ENCODE data around the gene CRISPLD2. TPM values are rescaled to one million over a fixed set of nuclear protein-coding genes. Genes with fewer than 3 reads are reported as not detected.

The CRISPLD2 gene
- polyA plus RNA-seq, 3 donors = 6.1 to 7.6 (median 6.3) TPM

- no peak for DNase-seq (ENCODE audit: low read depth in 3 of 3, low spot score in 2 of 3)
Observed at GRCh38 chr16:84800158-84800978, 19.4 kb upstream of the CRISPLD2 start.

DNA sequence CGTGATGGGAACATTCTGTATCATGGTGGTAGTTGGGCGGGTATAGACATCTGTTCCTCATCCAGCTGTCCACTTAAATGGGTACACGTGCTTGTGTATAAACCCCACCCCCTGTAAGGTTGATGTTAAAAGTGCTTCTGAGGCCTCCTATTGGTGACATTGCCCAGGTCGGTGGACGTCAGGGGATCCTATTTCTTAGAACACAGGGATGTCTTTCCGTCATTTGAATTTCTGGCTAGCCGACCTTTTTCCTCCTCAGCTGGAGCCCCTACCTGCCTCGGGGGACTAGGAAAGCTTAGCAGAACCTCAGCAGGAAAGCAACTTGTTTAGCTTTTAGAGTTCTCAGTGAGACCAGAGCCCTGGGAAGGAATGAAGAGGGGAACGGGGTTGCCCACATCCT, 16.6 kb upstream of the CRISPLD2 start:
- DNase-seq (ENCODE audit: low read depth in 3 of 3, low spot score in 2 of 3) = no peak

GRCh38 chr16:84804326-84804725, 15.5 kb upstream of the CRISPLD2 start:
- no peak for DNase-seq (ENCODE audit: low read depth in 3 of 3, low spot score in 2 of 3)

DNA sequence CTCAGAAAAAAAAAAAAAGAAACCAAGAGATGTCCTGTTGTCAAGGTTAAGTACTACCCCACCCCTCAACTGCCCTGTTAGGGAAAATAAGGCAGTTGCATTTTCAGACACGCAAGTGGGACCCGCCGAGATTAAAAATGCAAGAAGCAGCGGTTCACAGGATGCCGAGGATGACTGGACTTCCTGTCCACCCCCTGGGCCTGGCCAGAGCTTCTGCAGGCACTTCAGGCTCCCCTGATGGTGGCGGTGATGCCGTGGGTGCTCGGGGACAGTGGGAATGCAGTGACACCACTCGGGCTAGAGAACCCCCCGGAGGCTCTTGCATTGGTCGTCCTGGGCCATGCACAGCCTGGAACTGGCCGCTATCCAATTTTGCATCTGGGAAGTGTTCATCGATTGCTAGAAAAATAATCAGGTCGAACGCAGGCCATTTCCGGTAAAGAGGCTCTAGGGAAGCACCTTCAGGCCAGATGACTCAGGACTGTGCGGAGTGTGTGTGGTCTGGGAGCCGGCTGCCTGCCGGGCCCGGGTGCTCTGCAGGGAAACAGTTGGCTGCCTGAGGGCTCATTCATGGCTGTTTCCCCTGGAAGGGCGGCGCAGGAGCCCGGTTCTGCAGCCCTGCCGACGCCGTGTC, 13.4 kb upstream of the CRISPLD2 start:
- DNase-seq (ENCODE audit: low read depth in 3 of 3, low spot score in 2 of 3) = no peak

DNA sequence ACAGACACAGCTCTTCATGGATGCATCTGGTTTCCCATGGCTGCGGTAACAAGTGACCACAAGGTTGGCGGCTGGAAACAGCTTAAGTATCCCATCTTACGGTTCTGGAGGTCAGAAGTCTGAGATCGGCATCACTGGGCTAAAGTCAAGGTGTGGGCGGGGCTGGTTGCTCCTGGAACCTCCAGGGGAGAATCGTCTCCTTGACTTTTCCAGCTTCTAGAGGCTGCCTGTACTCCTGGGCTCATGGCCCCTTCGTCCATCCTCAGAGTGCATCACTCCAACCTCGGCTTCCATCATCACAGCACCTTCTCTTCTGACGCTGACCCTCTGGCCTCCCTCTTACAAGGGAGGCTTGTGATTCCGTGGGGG, 12.9 kb upstream of the CRISPLD2 start:
- DNase-seq (ENCODE audit: low read depth in 3 of 3, low spot score in 2 of 3) = no peak

DNA sequence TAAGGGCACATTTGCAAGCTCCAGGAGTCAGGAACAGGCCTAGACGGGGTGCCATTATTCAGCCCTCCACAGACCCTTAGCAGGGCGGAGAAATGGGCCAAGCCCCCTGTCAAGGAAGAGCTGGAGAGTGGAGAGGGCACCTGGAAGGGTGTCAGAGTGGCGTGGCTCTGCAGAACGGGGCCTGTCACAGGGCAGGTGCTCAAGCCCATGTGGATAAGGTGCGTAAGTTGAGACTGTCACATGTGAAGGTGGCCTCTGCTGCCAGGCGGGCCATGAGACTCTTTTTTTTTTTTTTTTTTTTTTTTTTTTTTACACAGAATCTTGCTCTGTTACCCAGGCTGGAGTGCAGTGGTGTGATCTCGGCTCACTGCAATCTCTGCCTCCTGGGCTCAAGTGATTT, 12.0 kb upstream of the CRISPLD2 start:
- no peak for DNase-seq (ENCODE audit: low read depth in 3 of 3, low spot score in 2 of 3)

DNA sequence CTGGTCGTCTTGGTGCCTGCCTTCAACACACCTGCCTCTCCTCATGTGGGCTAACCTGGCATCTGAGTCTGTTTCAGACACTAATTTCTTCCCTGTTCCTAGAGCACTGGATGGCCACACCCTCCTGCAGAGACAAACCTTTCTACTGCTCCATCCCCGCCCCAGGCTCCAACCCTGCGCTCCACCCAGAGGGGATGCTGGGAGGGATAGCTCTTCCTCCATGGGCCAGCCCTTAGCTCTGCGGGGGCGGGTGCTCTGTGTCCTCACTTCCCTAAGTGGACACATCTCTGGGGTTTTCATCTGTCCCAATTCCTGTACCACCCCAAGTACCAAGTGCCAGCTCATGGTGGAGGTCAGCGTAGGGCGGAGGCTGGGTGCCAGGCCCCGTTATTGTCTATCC, 11.0 kb upstream of the CRISPLD2 start:
- DNase-seq (ENCODE audit: low read depth in 3 of 3, low spot score in 2 of 3) = no peak

DNA sequence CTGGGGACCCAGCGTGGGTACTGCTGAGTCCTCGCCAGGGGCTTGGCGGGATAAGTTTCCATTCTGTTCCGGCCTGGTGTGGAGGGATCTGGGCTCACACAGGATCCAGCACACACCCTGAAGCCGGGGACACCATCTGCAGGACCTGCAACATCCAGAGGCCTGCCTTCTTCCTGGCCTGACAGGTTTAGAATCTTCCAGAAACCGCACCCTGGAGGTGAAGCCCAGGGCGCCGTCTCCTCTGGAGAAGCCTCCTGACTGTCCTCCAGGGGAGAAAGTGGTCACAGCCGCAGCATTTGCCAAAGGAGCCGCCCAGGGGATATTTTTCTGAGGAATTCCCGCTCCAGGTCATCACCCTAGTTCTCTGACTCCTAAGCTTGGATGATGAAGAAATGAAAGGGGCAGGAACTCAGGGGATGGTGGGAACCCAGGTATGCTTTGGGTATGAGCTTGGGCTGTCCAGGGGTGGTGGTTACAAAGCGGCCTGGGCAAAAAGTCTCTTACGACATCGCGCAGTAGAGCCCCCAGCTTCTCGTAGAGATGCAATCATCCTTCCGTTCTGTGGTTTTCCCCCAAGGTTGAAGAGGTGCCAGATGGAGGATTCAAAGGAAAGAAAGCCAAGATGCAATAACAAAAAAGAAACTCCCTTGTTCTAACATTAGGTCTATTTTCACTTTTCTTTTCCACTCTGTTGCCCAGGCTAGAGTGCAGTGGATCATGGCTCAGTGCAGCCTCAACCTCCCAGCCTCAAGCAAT, 9.1 kb upstream of the CRISPLD2 start:
- DNase-seq (ENCODE audit: low read depth in 3 of 3, low spot score in 2 of 3) = no peak

DNA sequence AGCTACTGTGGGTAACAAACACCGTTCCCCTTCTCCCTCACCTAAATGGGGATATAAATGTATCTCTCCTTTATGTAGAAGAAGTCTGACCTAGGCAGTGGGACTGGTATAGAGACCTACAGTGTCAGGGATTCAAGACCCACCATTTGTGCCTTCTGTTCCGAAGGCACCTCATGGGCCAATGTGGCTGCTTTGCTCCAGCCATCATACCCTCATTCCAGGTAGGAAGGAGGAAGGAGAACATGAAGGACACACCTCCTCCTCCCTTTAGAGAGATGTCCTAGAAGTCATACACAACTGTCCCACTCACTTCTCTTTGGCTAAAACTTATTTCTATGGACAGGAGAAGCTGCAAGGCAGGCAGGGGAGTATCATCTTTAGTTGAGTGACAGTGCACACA, 8.3 kb upstream of the CRISPLD2 start:
- no peak for DNase-seq (ENCODE audit: low read depth in 3 of 3, low spot score in 2 of 3)

- DNase-seq (ENCODE audit: low read depth in 3 of 3, low spot score in 2 of 3) = no peak
Observed at GRCh38 chr16:84813141-84813934, 6.4 kb upstream of the CRISPLD2 start.

DNA sequence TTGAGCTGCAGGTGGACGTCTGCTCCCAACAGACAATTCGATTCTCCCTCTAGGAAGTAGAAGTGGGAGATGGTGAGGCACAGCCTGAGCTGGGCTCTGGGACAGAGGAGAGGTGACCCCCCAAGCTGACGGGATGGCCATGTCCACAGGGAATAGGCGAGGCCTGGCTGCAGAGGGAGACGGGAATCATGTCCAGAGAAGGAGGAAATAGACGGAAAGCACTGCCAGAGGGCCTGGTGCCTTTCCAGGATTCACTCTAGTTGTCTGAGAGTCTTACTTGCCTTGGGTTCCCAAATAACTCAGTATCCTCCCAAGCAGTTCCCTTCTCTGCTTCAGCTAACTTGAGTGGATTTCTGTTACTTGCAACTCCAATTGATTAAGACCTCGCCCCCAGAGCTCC, 4.3 kb upstream of the CRISPLD2 start:
- no peak for DNase-seq (ENCODE audit: low read depth in 3 of 3, low spot score in 2 of 3)

DNA sequence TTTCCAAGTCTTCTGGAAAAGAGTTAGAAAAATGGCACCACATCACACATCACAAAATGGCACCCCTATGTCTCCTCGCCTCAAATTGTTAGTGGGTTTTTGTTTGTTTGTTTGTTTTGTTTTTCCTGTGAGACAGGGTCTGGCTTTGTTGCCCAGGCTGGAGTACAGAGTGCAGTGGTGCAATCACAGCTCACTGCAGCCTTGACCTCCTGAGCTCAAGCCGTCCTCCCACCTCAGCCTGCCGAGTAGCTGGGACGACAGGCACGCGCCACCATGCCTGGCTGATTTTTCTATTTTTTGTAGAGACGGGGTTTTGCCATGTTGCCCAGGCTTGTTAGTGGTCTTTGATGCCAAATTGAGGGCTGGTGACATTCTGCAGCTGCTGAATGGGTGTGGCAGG, 3.8 kb upstream of the CRISPLD2 start:
- DNase-seq (ENCODE audit: low read depth in 3 of 3, low spot score in 2 of 3) = no peak

DNA sequence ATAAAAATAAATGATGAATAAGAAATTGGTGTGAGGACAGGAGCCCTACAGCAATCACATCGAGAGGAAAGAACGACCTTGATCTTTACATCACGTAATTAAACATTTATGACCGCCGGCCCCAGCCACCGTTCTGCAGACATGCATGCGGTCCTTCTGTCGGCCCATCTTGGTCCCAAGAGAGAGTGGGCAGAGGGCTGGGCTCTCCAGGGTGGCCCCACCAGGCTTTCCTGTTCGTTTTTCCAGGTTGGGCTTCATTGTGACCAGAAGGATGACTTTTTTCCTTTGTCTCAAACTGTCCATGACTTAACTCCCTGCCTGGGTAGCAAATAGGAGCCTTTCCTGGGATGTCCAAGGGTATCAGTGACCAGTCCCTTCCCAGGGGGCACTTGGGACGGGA, 3.3 kb upstream of the CRISPLD2 start:
- DNase-seq (ENCODE audit: low read depth in 3 of 3, low spot score in 2 of 3) = no peak

DNA sequence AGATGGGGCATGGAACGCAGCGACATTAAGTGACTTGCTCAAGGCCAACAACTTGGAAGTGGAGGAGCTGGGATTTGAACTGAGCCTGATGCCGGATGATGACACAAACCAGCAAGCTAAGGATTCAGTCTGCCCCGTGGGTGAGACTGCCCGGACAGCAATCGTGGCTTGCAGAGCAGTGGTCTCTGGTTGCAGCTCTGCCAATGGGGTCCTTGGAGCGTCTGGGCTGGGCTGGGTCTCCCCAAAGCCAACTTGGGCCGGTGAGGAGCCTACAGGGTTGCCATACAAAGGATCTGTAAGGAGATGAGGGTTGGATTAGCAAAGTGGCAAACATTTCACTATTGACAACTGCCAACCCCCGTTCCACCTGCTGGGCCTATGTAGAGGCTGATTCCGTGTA, 2.6 kb upstream of the CRISPLD2 start:
- DNase-seq (ENCODE audit: low read depth in 3 of 3, low spot score in 2 of 3) = no peak

DNA sequence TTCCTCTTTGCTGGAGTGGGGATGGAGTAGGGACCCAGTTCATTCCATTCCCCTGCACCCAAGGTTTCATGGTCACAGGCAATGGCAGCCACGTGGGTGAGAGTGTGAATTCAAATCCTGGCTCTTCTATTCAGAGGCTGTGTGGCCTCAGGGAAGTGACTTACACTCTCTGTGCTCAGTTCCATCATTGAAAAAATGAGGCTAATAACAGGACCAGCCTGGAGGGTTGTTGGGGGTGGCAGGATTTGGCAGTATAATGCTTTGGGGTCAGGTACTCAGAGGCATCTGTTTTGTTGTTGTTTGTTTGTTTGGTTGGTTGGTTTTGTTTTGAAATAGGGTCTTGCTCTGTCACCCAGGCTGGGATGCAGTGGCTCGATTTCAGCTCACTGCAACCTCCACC, 2.2 kb upstream of the CRISPLD2 start:
- no peak for DNase-seq (ENCODE audit: low read depth in 3 of 3, low spot score in 2 of 3)

- DNase-seq (ENCODE audit: low read depth in 3 of 3, low spot score in 2 of 3) = no peak
Observed at GRCh38 chr16:84818133-84818532, 1.7 kb upstream of the CRISPLD2 start.

DNA sequence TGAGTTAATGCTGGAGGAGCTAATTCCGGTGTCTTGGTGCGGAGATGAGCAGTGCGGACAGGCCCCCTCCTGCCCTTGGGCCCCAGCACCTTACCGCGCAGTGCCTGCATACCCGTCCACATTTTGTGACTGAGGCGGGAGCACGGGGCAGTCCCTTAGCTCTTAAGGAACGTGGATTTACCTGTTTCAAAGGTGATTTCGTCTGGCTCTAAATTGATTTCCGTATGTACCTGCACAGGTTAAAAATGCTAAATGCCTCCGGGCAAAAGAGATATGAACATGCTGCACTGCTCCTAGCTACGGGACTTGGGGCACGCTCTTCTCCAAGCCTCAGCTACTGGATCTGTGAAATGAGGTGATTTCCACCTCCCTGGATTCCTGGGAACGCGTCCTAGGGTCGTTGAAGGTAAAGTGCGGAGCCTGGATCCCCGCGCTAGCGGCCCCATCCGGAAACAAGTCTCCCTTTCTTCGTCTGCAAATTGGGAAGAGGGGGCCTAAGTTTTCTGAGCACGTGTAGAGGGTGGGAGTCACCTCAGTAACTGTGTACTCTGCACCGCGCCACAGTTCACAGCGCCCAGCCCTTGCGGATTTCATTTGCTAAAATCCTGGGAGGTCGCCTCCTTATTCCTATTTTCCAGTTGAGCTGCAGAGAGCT, 669 bp upstream of the CRISPLD2 start:
- DNase-seq (ENCODE audit: low read depth in 3 of 3, low spot score in 2 of 3) = no peak

GRCh38 chr16:84820305-84820684, 510 bp downstream of the CRISPLD2 start:
- DNase-seq (ENCODE audit: low read depth in 3 of 3, low spot score in 2 of 3) = no peak

GRCh38 chr16:84820771-84821170, 986 bp downstream of the CRISPLD2 start:
- no peak for DNase-seq (ENCODE audit: low read depth in 3 of 3, low spot score in 2 of 3)

DNA sequence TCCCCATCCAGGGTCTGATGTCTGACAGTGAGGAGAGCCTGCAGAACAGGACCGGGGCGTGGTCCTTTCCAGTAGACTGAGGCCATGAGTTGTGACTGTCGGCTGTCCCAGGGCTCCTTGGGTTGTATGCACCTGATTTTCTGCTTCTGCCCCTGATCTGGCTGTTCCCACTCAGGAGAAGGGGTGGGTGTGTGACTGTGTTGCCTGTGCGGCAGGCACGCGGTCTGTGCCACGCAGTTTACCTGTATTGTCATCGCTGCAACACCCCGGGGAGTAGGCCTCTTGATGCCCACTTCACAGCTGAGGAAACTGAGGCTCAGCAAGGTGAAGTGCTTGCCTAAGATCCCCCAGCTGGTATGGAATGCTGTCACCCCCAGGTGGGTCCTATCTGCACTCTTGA, 1.4 kb downstream of the CRISPLD2 start:
- no peak for DNase-seq (ENCODE audit: low read depth in 3 of 3, low spot score in 2 of 3)
